HG03196 (cell line): ENCODE results near the gene SLC29A3.

ENCODE experiments used
- ATAC-seq: cut with Tn5 transposase; IDR thresholded peaks from one replicate; pipeline ENCODE4 v1.9.1; 2021; ENCODE audit not compliant: unreplicated experiment

The SLC29A3 gene

GRCh38 chr10:71390461-71390835 lies 71.4 kb downstream of the SLC29A3 start:
- no peak for ATAC-seq

GRCh38 chr10:71390921-71391690 lies 72.0 kb downstream of the SLC29A3 start:
- no peak for ATAC-seq

DNA sequence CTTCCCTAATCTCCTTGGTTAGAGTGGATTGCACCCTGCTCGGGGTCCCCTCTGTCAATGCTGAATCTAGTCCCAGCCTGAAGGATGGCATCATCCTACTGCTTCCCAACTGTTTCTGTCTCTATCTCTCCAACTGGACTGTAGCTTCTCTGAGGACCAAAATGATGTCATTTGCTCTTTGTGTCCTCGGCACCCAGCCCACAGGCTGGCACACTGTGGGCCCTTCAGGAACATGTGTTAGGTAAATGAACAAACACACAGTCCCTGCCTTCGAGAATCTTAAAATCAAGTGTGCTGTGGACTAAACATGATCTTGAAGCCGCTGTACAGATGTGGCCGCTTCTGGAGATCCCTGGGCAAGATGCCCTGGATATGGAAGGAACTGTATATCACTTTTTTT lies 72.6 kb downstream of the SLC29A3 start:
- no peak for ATAC-seq

DNA sequence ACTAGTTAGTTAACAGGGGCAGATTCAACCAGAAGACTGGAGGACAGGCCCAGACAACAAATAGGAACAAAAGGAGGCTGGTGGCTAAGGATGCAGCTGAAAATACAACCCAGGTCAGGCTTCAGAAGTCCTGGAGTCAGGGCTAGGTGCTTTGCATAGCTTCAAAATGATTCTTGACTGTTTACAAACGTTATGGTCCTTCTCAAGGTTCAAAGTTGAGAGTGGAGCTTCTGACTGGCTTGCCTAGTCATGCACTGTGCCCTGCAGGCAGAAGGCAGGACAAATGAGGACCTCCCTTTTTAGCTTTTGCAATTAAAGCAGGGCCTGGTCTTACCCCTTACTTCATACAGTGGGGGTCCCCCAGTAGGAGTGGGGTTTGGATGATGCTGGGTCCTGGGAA lies 73.2 kb downstream of the SLC29A3 start:
- no peak for ATAC-seq

DNA sequence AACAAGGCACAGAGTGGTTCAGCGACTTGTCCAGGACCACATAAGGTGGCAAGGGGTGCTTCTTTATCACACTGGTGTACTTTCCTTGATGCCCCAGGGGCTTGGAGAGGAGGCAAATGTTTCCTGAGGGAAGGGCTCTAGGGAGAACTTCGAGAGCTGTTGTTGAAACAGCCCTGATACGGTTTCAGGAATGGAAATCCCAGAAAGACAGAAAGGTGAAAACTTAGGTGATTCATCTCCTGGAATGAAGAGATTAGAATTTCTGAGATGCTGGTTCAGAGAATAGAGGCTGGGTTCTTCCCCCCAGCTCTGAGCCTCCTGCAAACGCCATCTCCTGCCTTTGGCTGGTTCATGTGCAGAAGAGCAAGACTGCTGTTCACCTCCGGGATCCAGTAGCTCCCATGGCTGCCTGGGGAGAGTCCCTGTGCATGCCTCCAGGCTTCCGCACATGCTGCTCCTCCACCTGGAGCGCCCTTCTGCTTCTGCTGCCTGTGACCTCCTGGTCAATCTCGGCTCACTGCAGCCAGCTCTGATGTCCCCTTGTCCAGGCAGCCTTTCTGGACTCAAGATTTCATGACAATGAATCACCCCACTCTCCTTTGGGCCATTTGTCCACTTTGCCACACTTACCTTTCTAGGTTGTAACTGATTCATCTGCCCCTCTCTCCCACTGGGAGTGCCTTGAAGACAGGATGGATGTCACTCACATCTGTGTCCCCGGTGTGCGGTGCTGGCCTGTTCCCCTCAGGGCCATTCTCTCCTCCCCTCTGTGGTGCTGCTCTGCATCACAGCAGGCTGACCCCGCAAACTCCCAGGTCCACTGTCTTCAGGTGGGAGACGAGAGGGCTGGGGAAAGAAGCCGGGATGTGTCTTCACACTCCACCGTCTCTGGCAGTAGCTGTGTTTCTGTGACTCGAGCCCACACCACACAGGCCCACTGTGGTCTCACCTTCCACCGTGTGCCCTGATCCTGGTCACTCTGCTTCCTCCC lies 74.0 kb downstream of the SLC29A3 start:
- ATAC-seq = no peak

DNA sequence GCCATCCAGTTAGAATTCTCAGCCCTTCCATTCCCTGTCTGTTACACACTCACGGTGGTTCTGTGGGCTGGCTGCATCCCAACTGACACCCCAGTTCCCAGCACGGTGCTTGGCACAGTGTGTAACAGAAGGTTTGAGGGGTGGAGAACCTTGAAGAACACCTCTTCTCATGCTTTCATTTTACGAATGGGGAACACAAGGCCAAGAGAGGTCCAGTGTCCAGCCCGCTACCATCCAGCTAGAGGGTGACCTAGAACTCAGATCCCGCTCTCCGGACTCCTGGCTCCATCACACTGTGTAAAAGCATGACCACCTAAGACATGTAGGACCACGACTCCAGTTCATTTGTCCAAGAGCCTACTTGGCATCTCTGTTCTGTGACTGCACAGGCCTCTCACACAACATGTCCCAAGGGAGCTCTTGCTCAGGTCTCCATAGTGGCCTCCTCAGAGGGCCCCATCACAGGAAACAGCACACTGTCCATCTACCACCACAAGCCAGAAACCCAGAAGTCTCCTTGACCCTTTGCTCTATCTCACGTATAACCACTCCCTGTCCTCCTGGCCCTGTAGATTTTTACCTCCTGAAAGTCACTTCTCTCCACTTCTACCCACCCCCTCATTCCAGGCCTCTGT lies 74.9 kb downstream of the SLC29A3 start:
- ATAC-seq = no peak

GRCh38 chr10:71394926-71395562 lies 76.0 kb downstream of the SLC29A3 start:
- ATAC-seq = no peak

DNA sequence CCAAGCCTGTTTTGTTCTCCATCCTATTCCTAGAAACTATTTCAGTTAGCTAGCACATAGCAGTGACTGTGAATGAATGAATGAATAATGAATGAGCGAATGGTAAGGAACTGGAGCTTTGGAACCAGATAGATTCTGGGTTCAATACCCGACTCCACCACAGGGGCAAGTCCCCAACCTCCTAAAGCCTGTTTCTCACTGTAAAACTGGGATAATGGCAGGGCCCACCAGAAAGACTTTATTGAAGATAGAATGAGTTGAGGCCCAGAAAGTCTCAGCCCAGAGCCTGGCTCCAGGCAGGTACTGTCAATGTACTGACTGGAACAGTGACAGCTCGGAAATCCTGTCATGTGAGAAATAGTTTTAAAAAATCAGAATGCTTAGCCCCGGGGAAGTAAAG lies 76.6 kb downstream of the SLC29A3 start:
- ATAC-seq = no peak

DNA sequence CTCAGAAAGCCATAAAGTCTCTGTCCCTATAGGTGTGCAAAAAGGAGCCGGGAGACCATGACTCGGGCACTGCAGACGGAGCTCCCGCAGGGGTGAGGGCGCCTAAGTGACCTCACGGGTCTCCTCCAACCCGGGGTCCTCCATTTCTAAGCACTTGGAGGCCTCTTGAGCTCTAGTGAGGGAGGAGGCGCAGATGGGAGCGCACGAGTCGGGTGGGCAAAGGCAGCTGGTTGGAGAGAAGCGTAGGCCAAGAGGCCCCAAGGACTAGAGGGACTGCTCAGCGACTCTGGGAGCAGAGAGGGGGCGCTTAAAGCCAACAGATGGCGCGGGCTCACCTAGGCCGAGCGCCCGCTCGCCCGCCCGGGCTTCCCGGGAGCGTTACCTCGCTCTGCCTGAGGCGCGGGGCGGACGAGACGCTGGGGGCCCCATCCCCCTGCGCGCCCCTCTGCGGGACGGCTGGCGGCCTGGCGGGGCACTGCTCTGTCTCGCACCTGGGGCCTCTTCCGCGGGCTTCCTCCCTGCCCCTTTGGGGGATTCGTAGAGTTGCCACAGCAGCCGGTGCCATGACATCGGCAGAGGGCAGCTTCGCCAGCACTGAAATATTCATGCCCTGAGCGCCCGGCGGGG lies 77.1 kb downstream of the SLC29A3 start:
- no peak for ATAC-seq

DNA sequence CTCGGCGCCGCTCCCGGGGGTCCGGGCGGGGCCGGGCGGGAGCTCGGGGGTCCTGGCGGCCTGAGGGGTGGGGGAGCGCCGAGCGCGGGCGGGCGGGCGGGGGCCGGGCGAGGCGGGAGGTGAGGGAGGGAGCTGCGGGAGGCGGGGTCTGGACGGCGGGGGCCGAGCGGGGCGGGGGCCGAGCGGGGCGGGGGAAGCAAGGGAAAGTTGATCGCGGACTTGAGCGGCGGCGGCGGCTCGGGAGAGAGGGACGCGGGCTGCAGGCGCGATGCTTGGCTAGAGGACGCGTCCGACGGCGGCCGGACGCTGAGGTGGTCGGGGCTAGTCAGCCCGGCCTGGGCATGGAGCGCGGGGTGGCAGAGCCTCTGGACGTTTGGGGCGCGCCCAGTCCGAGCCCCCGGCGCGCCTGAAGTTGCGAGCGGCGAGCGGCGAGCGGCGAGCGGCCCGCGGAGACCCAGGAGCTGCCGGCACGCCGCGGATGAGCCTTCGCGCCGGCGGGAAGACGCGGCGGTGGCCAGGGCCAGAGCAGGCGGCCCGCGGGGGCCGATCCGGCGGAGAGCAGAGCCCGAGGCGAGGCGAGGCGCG lies 77.7 kb downstream of the SLC29A3 start, which contains the start of gene CDH23:
Gene CDH23 (plus strand): TSS at position 210 of the 585 bp plus-strand sequence. CDS start 42,912 bp downstream, outside the sequence.
- no peak for ATAC-seq

DNA sequence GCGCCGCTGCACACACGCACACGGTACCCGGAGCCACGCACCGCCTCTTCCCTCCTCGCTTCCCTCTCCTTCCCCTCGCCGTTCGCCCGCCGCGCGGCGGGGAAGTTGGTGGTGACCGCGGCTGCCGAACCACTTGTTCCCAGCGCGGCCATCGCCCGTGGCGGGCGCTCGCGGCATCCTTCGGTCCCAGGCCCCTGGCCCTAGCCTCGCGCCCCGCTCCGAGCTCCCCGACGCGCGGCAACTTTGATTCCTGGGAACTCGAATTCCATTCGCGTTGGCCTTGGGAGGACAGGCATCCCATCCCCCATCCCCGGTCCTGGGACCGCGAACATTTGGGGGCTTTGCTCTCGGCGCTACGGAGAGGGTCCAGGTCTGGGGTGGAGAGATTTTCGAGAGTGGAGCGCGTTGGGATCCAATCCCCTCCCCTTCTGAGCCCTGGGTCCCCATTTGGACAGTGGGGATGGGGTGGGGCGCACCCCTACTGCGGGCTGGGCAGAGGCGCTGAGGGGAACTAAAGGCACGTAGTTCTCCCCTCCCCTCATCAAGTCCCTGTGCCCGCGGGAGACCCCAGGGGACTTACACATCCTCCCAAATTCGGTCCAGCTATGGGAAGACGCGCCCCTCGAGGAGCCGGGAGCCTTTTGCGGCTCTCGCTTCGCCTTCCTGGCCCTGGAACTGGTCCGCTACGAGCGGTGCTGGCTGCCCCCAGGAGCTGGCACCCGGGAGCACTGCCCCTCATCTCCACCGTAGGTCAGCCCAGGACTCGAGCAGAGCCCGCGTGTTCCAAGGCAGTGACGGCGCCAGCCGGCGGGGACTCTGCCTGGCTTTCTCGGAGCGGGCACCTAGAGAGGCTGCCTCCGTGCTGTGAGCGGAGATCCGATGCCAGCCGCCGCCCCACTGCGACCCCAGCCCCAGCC lies 78.5 kb downstream of the SLC29A3 start:
- no peak for ATAC-seq

DNA sequence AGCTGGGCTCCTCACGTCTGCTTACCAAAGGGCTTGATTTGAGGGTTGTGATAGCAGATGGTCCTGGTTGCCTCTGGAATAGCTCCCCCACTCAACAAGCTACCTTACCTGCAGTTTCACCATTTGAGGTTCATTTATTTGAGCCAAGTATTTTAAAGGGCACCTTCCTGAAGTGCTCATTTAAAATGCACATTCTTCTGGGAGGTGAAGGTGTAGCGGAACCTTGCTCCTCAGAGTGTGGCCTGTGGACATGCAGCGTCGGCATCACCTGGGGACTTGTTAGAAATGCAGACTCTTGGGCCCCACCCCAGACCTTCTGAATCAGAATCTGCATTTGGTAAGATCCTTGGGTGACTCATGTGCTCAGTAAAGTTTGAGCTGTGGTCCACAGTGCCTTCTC lies 79.9 kb downstream of the SLC29A3 start:
- no peak for ATAC-seq

GRCh38 chr10:71399946-71400345 lies 80.9 kb downstream of the SLC29A3 start:
- ATAC-seq = no peak

- ATAC-seq = no peak
These were observed 82.0 kb downstream of the SLC29A3 start for GRCh38 chr10:71401056-71401455.

- ATAC-seq = no peak
These were observed 82.9 kb downstream of the SLC29A3 start for GRCh38 chr10:71402005-71402404.

DNA sequence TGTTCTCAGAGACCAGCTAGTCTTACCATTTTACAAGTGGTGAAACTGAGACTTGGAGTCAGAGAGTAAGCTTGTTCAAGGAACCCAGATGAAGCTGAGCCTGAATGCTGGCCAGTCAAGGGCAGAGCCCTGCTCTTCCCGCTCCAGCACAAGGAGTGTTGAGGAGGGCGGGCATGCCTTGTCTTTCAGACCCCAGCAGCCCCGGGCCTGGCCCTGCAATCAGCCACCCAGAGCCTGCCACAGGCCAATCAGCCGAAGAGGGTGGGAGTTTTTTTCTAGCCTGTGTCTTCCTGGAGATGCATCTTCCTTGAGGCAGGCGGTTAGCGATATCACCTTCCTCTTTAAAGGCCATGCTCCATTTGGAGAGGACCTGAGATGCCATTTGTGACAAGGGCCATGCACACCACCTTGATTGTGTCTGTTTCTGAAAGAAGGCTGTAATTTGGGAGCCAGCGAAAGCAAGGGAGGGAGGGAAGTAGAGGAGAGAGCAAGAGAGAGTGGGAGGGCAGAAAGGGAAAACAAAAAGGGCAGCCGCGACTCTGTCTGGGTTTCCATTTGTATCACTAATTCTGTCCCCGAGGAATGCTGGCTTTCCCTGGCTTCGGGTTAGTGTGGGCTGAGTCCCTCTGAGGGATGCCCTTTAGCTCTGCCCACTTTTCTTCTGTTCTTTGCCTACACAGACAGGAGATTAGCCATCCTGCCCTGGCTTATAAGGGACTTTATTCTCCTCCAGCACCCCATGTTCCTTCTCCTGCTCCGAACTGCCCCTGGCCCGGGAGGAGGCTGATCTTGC lies 85.6 kb downstream of the SLC29A3 start:
- ATAC-seq = no peak

- no peak for ATAC-seq
These were observed 87.8 kb downstream of the SLC29A3 start for GRCh38 chr10:71406878-71407277.
